HEK293 (cell line): ENCODE data around the gene GOPC.

Experiments
- CTCF ChIA-PET: fragments of 350-600 bp; formaldehyde crosslinking; extraction: SDS; loops from one replicate; lab custom pipeline; 2021; ENCODE audit warnings: antibody characterized with exemption; lab: Yijun Ruan, JAX
- POLR2A ChIA-PET: fragments of 300-600 bp; formaldehyde crosslinking; extraction: SDS; loops from one replicate; lab custom pipeline; 2020; ENCODE audit warnings: antibody characterized with exemption, inconsistent platforms; lab: Yijun Ruan, JAX
- H3K27ac ChIP-seq: fragments of 200-500 bp; sonication (Bioruptor generic); 2 replicates; pipeline ENCODE4 v1.5.1; 2014; ENCODE audit warnings: low read depth, low read length, control low read depth, inconsistent platforms; ENCODE audit errors: extremely low read depth
- H3K36me3 ChIP-seq, 2 experiments: fragments of 200-500 bp in 1 of 2; sonication (Bioruptor generic) in 1 of 2; 1 replicate in 1 of 2; 2 replicates in 1 of 2; pipeline ENCODE4 v1.5.1; 2014 to 2017; ENCODE audit warnings: inconsistent platforms in 2 of 2, low read length in 2 of 2; ENCODE audit not compliant: control insufficient read depth in 2 of 2, insufficient read depth in 1 of 2
- H3K4me1 ChIP-seq: fragments of 200-500 bp; sonication (Bioruptor generic); 2 replicates; pipeline ENCODE4 v1.5.1; 2014; ENCODE audit warnings: mild to moderate bottlenecking, low read length, inconsistent platforms; ENCODE audit not compliant: control insufficient read depth, insufficient read depth
- H3K4me3 ChIP-seq: 2 replicates; pipeline ENCODE4 v1.5.1; 2011; ENCODE audit warnings: low read depth, mild to moderate bottlenecking, control low read depth, low read length, moderate library complexity
- H3K9me3 ChIP-seq: fragments of 200-500 bp; sonication (Bioruptor generic); 2 replicates; pipeline ENCODE4 v1.5.1; 2014; ENCODE audit warnings: low read depth, low read length, inconsistent platforms; ENCODE audit not compliant: control insufficient read depth, insufficient read depth
- BCL11B ChIP-seq: fragments of 450-650 bp; formaldehyde crosslinking; IDR thresholded peaks from 2 replicates; pipeline ENCODE4 v1.5.1; 2016; ENCODE audit warnings: low read depth, missing biosample characterization, missing genetic modification characterization
- HOXD13 ChIP-seq: sonication (generic); formaldehyde crosslinking; IDR thresholded peaks from 2 replicates; pipeline ENCODE4 v1.8.0; 2022; ENCODE audit warnings: missing genetic modification reagents, borderline replicate concordance
- KLF1 ChIP-seq: fragments of 450-650 bp; formaldehyde crosslinking; IDR thresholded peaks from 2 replicates; pipeline ENCODE4 v1.5.1; 2016; ENCODE audit warnings: missing biosample characterization, missing genetic modification characterization
- KLF16 ChIP-seq: fragments of 450-650 bp; formaldehyde crosslinking; IDR thresholded peaks from 2 replicates; pipeline ENCODE4 v1.5.1; 2017; ENCODE audit warnings: missing biosample characterization, missing genetic modification characterization
- YY2 ChIP-seq: fragments of 450-650 bp; formaldehyde crosslinking; IDR thresholded peaks from 2 replicates; pipeline ENCODE4 v1.5.1; 2016; ENCODE audit warnings: missing biosample characterization, missing genetic modification characterization
- ZBTB1 ChIP-seq: fragments of 450-650 bp; formaldehyde crosslinking; IDR thresholded peaks from 2 replicates; pipeline ENCODE4 v1.5.1; 2016; ENCODE audit warnings: missing biosample characterization, missing genetic modification characterization
- ZBTB48 ChIP-seq: fragments of 450-650 bp; formaldehyde crosslinking; IDR thresholded peaks from 2 replicates; pipeline ENCODE4 v1.5.1; 2016; ENCODE audit warnings: missing biosample characterization, missing genetic modification characterization
- ZBTB6 ChIP-seq: fragments of 450-650 bp; formaldehyde crosslinking; IDR thresholded peaks from 2 replicates; pipeline ENCODE4 v1.5.1; 2017; ENCODE audit warnings: missing biosample characterization, missing genetic modification characterization
- ZNF140 ChIP-seq: fragments of 450-650 bp; formaldehyde crosslinking; IDR thresholded peaks from 2 replicates; pipeline ENCODE4 v1.5.1; 2016; ENCODE audit warnings: missing biosample characterization, missing genetic modification characterization
- ZNF155 ChIP-seq: fragments of 450-650 bp; formaldehyde crosslinking; IDR thresholded peaks from 2 replicates; pipeline ENCODE4 v1.5.1; 2016; ENCODE audit warnings: missing biosample characterization, missing genetic modification characterization
- ZNF169 ChIP-seq: fragments of 450-650 bp; formaldehyde crosslinking; IDR thresholded peaks from 2 replicates; pipeline ENCODE4 v1.5.1; 2016; ENCODE audit warnings: missing biosample characterization, missing genetic modification characterization
- ZNF292 ChIP-seq: fragments of 450-650 bp; formaldehyde crosslinking; IDR thresholded peaks from 2 replicates; pipeline ENCODE4 v1.5.1; 2016; ENCODE audit warnings: low read depth, missing biosample characterization, missing genetic modification characterization, borderline replicate concordance
- ZNF501 ChIP-seq: fragments of 450-650 bp; formaldehyde crosslinking; IDR thresholded peaks from 2 replicates; pipeline ENCODE4 v1.5.1; 2016; ENCODE audit warnings: missing biosample characterization, missing genetic modification characterization
- ZNF514 ChIP-seq: fragments of 450-650 bp; formaldehyde crosslinking; IDR thresholded peaks from 2 replicates; pipeline ENCODE4 v1.5.1; 2016; ENCODE audit warnings: missing biosample characterization, missing genetic modification characterization
- ZNF561 ChIP-seq: fragments of 450-650 bp; IDR thresholded peaks from 2 replicates; pipeline ENCODE4 v1.5.1; 2018; ENCODE audit warnings: missing biosample characterization, missing genetic modification characterization, borderline replicate concordance
- ZNF571 ChIP-seq: fragments of 450-650 bp; formaldehyde crosslinking; IDR thresholded peaks from 2 replicates; pipeline ENCODE4 v1.5.0; 2017; ENCODE audit warnings: missing biosample characterization, missing genetic modification characterization
- ZNF600 ChIP-seq: fragments of 450-650 bp; formaldehyde crosslinking; IDR thresholded peaks from 2 replicates; pipeline ENCODE4 v1.5.1; 2016; ENCODE audit warnings: missing biosample characterization, missing genetic modification characterization
- ZNF654 ChIP-seq: fragments of 450-650 bp; formaldehyde crosslinking; IDR thresholded peaks from 2 replicates; pipeline ENCODE4 v1.5.1; 2016; ENCODE audit warnings: low read depth, missing biosample characterization, missing genetic modification characterization
- TF ChIP-seq, protein P1 (sequence below): fragments of 450-650 bp; formaldehyde crosslinking; IDR thresholded peaks from 2 replicates; pipeline ENCODE4 v1.5.1; 2016; ENCODE audit warnings: missing biosample characterization, missing genetic modification characterization, low read depth
- TF ChIP-seq, protein P2 (sequence below): fragments of 450-650 bp; formaldehyde crosslinking; IDR thresholded peaks from 2 replicates; pipeline ENCODE4 v1.5.1; 2016; ENCODE audit warnings: missing biosample characterization, missing genetic modification characterization

Gene GOPC

GRCh38 chr6:117568831-117569410 is 33.4 kb downstream of the GOPC start (continued):
- TF ChIP-seq, protein P1, sequence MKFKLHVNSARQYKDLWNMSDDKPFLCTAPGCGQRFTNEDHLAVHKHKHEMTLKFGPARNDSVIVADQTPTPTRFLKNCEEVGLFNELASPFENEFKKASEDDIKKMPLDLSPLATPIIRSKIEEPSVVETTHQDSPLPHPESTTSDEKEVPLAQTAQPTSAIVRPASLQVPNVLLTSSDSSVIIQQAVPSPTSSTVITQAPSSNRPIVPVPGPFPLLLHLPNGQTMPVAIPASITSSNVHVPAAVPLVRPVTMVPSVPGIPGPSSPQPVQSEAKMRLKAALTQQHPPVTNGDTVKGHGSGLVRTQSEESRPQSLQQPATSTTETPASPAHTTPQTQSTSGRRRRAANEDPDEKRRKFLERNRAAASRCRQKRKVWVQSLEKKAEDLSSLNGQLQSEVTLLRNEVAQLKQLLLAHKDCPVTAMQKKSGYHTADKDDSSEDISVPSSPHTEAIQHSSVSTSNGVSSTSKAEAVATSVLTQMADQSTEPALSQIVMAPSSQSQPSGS (tag by site-specific recombination) = no peak
- no peak for TF ChIP-seq YY2 (tag by site-specific recombination)

DNA sequence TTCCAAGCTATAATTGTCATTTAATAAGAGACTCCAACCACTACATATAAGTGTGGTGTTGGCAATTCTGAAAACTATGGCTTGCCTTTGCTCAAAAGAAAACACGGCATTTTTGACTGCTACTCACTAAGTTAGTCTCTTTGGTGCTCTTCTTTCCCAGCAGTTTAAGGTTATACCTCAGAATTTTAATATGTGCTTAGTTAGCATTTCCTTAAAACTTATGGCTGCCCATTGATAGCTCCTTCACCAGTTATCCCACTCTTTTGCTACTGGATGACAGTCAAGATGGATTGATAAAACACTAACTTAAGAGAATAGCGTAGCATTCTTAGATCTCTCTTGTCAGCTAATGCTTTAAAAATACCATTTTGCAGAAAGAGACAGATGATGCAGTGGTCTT is 34.1 kb downstream of the GOPC start:
- Histone ChIP-seq H3K4me3 (no peak overlapping the region), H3K9me3 (no peaks in the 10 kb centered on the region), H3K36me3 (peaks cover 38 to 79% of the 10 kb centered on the region in 2 experiments), H3K27ac (no peak overlapping the region), H3K4me1 (no peaks in the 10 kb centered on the region)
- no peak for TF ChIP-seq KLF1 (tag by site-specific recombination)
- no peak for TF ChIP-seq ZBTB48 (tag by site-specific recombination)
- no peak for TF ChIP-seq BCL11B (tag by site-specific recombination)
- TF ChIP-seq ZNF514 (tag by site-specific recombination) = no peak
- no peak for TF ChIP-seq ZNF169 (tag by site-specific recombination)
- TF ChIP-seq, protein P2, sequence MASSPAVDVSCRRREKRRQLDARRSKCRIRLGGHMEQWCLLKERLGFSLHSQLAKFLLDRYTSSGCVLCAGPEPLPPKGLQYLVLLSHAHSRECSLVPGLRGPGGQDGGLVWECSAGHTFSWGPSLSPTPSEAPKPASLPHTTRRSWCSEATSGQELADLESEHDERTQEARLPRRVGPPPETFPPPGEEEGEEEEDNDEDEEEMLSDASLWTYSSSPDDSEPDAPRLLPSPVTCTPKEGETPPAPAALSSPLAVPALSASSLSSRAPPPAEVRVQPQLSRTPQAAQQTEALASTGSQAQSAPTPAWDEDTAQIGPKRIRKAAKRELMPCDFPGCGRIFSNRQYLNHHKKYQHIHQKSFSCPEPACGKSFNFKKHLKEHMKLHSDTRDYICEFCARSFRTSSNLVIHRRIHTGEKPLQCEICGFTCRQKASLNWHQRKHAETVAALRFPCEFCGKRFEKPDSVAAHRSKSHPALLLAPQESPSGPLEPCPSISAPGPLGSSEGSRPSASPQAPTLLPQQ (tag by site-specific recombination) = no peak
- TF ChIP-seq ZBTB6 (tag by site-specific recombination) = no peak
- CTCF ChIA-PET = interaction anchor here (0.6 to 3.0 kb wide), 3 partner anchors 32 to 130 kb away, joined by 4 to 12 read pairs (median 7); no protein-coding TSS in a partner anchor
- POLR2A ChIA-PET = interaction anchor here (0.6 kb wide), 1 partner anchor 123 kb away, joined by 3 read pairs; no protein-coding TSS in a partner anchor

DNA sequence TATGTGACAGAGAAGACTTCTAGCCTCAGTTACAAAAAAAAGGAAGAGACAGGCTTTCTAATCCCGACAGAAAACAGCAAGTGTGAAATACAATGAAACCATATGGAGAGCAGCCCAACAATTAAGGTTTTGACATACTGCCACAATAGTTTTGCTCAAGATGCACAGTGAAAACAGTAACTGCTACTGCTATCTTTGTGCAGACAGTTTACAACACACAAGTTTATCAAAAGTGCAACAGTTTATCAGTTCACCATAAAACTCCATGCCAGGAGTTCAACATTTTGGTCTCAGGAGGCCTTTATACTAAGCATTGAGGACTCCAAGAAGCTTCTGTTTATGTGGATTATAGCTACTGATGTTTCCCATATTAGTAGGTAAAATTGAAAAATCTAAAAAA is 37.6 kb downstream of the GOPC start:
- Histone ChIP-seq H3K27ac (no peak overlapping the region), H3K9me3 (no peaks in the 10 kb centered on the region), H3K36me3 (peaks cover 18 to 78% of the 10 kb centered on the region in 2 experiments), H3K4me1 (no peaks in the 10 kb centered on the region), H3K4me3 (no peak overlapping the region)
- TF ChIP-seq ZNF571 (no peak), KLF16 (tag by site-specific recombination) (no peak), ZNF561 (tag by site-specific recombination) (no peak), ZNF140 (tag by site-specific recombination) (no peak), ZNF501 (tag by site-specific recombination) (no peak), ZBTB1 (tag by site-specific recombination) (no peak), ZNF292 (tag by site-specific recombination) (no peak), HOXD13 (CRISPR knock-in tag) (no peak), ZNF600 (tag by site-specific recombination) (no peak), ZNF654 (tag by site-specific recombination) (no peak), ZNF155 (no peak)
- ChIA-PET CTCF (interaction anchor here (0.6 to 2.4 kb wide), 3 partner anchors 9 to 41 kb away, joined by 3 to 10 read pairs (median 6); no protein-coding TSS in a partner anchor), POLR2A (no interaction called here)
